GM12891 (cell line): ENCODE measurements around the gene ECE2.

Experiments used
- PAX5 ChIP-seq: IDR thresholded peaks from 2 replicates; pipeline ENCODE4 v1.6.1; 2011; ENCODE audit warnings: low read length, moderate library complexity, mild to moderate bottlenecking; ENCODE audit not compliant: insufficient read depth, severe bottlenecking
- POLR2A ChIP-seq: IDR thresholded peaks from 2 replicates; pipeline ENCODE4 v1.6.1; 2011; ENCODE audit warnings: low read depth, low read length, control low read depth
- POLR2AphosphoS5 ChIP-seq: IDR thresholded peaks from 2 replicates; pipeline ENCODE4 v1.6.1; 2011; ENCODE audit warnings: low read depth, low read length, control low read depth
- TAF1 ChIP-seq: IDR thresholded peaks from 2 replicates; pipeline ENCODE4 v1.6.1; 2011; ENCODE audit warnings: low read depth, low read length, control low read depth

GRCh38 chr3:184236636-184237035, 39.2 kb upstream of the ECE2 start:
- TF ChIP-seq POLR2AphosphoS5 = no peak
- no peak for TF ChIP-seq PAX5
- no peak for TF ChIP-seq POLR2A
- TF ChIP-seq TAF1 = no peak
